ENCODE results near the gene MID1.

Gene MID1

GRCh38 chrX:10486373-10486772 lies 134.0 kb downstream of the MID1 start (continued):
- TF ChIP-seq HOXD13 (CRISPR knock-in tag; IDR thresholded peaks at IDR 0.05; ENCODE audit: borderline replicate concordance) (no peak), ZNF26 (tag by site-specific recombination; IDR thresholded peaks at IDR 0.05) (no peak), SALL2 (tag by site-specific recombination; IDR thresholded peaks at IDR 0.05; ENCODE audit: borderline replicate concordance) (no peak), ZNF580 (tag by site-specific recombination; IDR thresholded peaks at IDR 0.05) (no peak), GLIS2 (tag by site-specific recombination; IDR thresholded peaks at IDR 0.05) (no peak), AEBP2 (tag by site-specific recombination; IDR thresholded peaks at IDR 0.05; ENCODE audit: borderline replicate concordance) (no peak), ZFP41 (tag by site-specific recombination; IDR thresholded peaks at IDR 0.05; ENCODE audit: borderline replicate concordance) (no peak), ZNF248 (tag by site-specific recombination; IDR thresholded peaks at IDR 0.05) (no peak), PRDM2 (tag by site-specific recombination; IDR thresholded peaks at IDR 0.05; ENCODE audit: borderline replicate concordance) (no peak), ZBTB7A (tag by site-specific recombination; IDR thresholded peaks at IDR 0.05; ENCODE audit: low read depth) (no peak)

GRCh38 chrX:10485326-10485725 lies 135.1 kb downstream of the MID1 start:
- Histone ChIP-seq H3K4me1 (ENCODE audit: control insufficient read depth, insufficient read depth, low read length) (no peaks in the 10 kb centered on the region), H3K36me3 (ENCODE audit: control insufficient read depth in 2 of 2, insufficient read depth in 1 of 2, low read length in 2 of 2) (peaks cover 0 to 43% of the 10 kb centered on the region in 2 experiments; a peak in 1 of 3 replicates), H3K9me3 (ENCODE audit: control insufficient read depth, insufficient read depth, low read depth, low read length) (no peaks in the 10 kb centered on the region), H3K4me3 (ENCODE audit: low read depth, low read length) (no peak overlapping the region), H3K27ac (ENCODE audit: extremely low read depth, low read depth, low read length) (no peak overlapping the region)
- no peak for TF ChIP-seq ZNF274 (IDR thresholded peaks at IDR 0.05; ENCODE audit: low read length)
- no peak for TF ChIP-seq ZNF274 (tag by site-specific recombination; IDR thresholded peaks at IDR 0.05; ENCODE audit: borderline replicate concordance)
- no peak for TF ChIP-seq ZNF239 (tag by site-specific recombination; IDR thresholded peaks at IDR 0.05)
- TF ChIP-seq ZFHX2 (tag by site-specific recombination; conservative IDR thresholded peaks at IDR 0.05), result no peak
- no peak for TF ChIP-seq ZNF623 (tag by site-specific recombination; IDR thresholded peaks at IDR 0.05)
- no peak for TF ChIP-seq GLIS2 (tag by site-specific recombination; IDR thresholded peaks at IDR 0.05)
- TF ChIP-seq SP7 (tag by site-specific recombination; IDR thresholded peaks at IDR 0.05), result no peak
- no peak for TF ChIP-seq HOXD13 (CRISPR knock-in tag; IDR thresholded peaks at IDR 0.05; ENCODE audit: borderline replicate concordance)
- TF ChIP-seq ZBTB7A (tag by site-specific recombination; IDR thresholded peaks at IDR 0.05; ENCODE audit: low read depth), result no peak
- TF ChIP-seq ZNF776 (tag by site-specific recombination; IDR thresholded peaks at IDR 0.05; ENCODE audit: borderline replicate concordance), result no peak
- ChIA-PET CTCF (no interaction called here), POLR2A (no interaction called here)
